ENCODE data around the gene MYO3B.

DNA sequence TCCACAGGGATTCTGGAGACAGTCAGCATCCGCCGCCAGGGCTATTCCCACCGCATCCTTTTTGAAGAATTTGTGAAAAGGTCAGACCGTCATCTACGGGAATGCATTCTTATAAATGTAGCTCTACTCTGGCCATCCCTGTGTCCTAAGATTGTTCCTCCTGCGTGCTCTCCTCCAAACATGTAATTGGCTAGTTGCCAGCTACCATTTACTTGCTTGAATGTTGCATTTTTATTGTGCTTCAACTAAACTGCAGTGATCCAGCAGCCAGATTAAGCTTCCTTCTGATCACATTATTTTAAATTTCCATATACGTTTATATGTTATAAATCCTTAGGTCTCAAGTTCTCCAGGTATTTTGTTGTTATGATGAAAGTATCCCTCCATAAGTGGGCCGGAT is 288.7 kb downstream of the MYO3B start:
- TF ChIP-seq EZH2 (IDR thresholded peaks at IDR 0.05): no peak
- TF ChIP-seq POLR2AphosphoS5 (IDR thresholded peaks at IDR 0.05; ENCODE audit: borderline replicate concordance, low read depth, low read length): no peak
- no peak for TF ChIP-seq FOXP2 (optimal IDR thresholded peaks at IDR 0.05; ENCODE audit: control extremely low read depth, extremely low read length, insufficient read depth)
